ENCODE results near the gene BLOC1S6. TPM values are rescaled to one million over a fixed set of nuclear protein-coding genes. Genes with fewer than 3 reads are reported as not detected.

Gene BLOC1S6
- total and polyA plus RNA-seq, 8 donors = 37.0 to 54.0 (median 50.2) TPM

Other genes with a start within 250 kb of the BLOC1S6 start
- 1 to 10 TPM; 5.4 to 6.8 TPM for gene GATM, start 208.8 kb upstream of the BLOC1S6 start, total RNA-seq
- 10 to 100 TPM; 15.4 to 26.3 (median 20.8) TPM for gene GATM, start 208.8 kb upstream of the BLOC1S6 start, polyA plus RNA-seq (ENCODE audit: insufficient read length in 6 of 6)
- 1 to 10 TPM; 5.1 to 6.1 TPM for gene SLC30A4, start 64.6 kb upstream of the BLOC1S6 start, total RNA-seq
- gene SLC30A4, start 64.6 kb upstream of the BLOC1S6 start, polyA plus RNA-seq (ENCODE audit: insufficient read length in 6 of 6) = 1 to 10 TPM; 6.7 to 7.6 (median 6.9) TPM
- gene SQOR, start 47.6 kb downstream of the BLOC1S6 start, total RNA-seq = 100 to 1,000 TPM in 1 of 2 donors, 10 to 100 TPM in 1; 79.2 to 116 TPM
- 10 to 100 TPM in 3 of 6 donors, 1 to 10 TPM in 3; 9.3 to 13.0 (median 10.5) TPM for gene SQOR, start 47.6 kb downstream of the BLOC1S6 start, polyA plus RNA-seq (ENCODE audit: insufficient read length in 6 of 6)